ENCODE measurements around the gene ZSWIM5.
"Not testable (repeated sequence)": the region's sequence is repeated elsewhere in the genome, so short reads cannot be mapped to it uniquely, and the experiment has no call there.

Gene ZSWIM5

GRCh38 chr1:45135316-45135715, 71.1 kb downstream of the ZSWIM5 start:
- no peak for DNase-seq

GRCh38 chr1:45134461-45134873, 71.9 kb downstream of the ZSWIM5 start:
- no peak for DNase-seq

- DNase-seq: not testable (repeated sequence)
Observed at GRCh38 chr1:45132719-45133118, 73.7 kb downstream of the ZSWIM5 start.

- DNase-seq: no peak
Observed at GRCh38 chr1:45123358-45123757, 83.0 kb downstream of the ZSWIM5 start.

- DNase-seq: no peak
Observed at GRCh38 chr1:45122724-45123123, 83.7 kb downstream of the ZSWIM5 start.

GRCh38 chr1:45117766-45118165, 88.6 kb downstream of the ZSWIM5 start:
- no peak for DNase-seq

GRCh38 chr1:45116820-45117219, 89.6 kb downstream of the ZSWIM5 start:
- DNase-seq: no peak

- no peak for DNase-seq
Observed at GRCh38 chr1:45116340-45116739, 90.1 kb downstream of the ZSWIM5 start.

- DNase-seq: not testable (repeated sequence)
Observed at GRCh38 chr1:45115198-45115597, 91.2 kb downstream of the ZSWIM5 start.

- no peak for DNase-seq
Observed at GRCh38 chr1:45112661-45113060, 93.7 kb downstream of the ZSWIM5 start.

GRCh38 chr1:45111239-45111638, 95.2 kb downstream of the ZSWIM5 start:
- DNase-seq: no peak

GRCh38 chr1:45107782-45108181, 98.6 kb downstream of the ZSWIM5 start:
- DNase-seq: no peak

GRCh38 chr1:45106864-45107263, 99.5 kb downstream of the ZSWIM5 start:
- DNase-seq: not testable (repeated sequence)

GRCh38 chr1:45106156-45106545, 100.3 kb downstream of the ZSWIM5 start:
- not testable (repeated sequence) for DNase-seq

- not testable (repeated sequence) for DNase-seq
Observed at GRCh38 chr1:45105486-45106155, 100.8 kb downstream of the ZSWIM5 start.

GRCh38 chr1:45103534-45103933, 102.9 kb downstream of the ZSWIM5 start:
- no peak for DNase-seq

- no peak for DNase-seq
Observed at GRCh38 chr1:45101947-45102346, 104.5 kb downstream of the ZSWIM5 start.

GRCh38 chr1:45101528-45101927, 104.9 kb downstream of the ZSWIM5 start:
- DNase-seq: not testable (repeated sequence)

GRCh38 chr1:45097944-45098343, 108.5 kb downstream of the ZSWIM5 start:
- DNase-seq: no peak

GRCh38 chr1:45097079-45097478, 109.3 kb downstream of the ZSWIM5 start:
- DNase-seq: no peak

- DNase-seq: no peak
Observed at GRCh38 chr1:45095450-45095849, 111.0 kb downstream of the ZSWIM5 start.

- DNase-seq: not testable (repeated sequence)
Observed at GRCh38 chr1:45094371-45094770, 112.0 kb downstream of the ZSWIM5 start.

- DNase-seq: no peak
Observed at GRCh38 chr1:45093334-45093733, 113.1 kb downstream of the ZSWIM5 start.

GRCh38 chr1:45089711-45090110, 116.7 kb downstream of the ZSWIM5 start:
- DNase-seq: no peak

- DNase-seq: no peak
Observed at GRCh38 chr1:45084562-45084961, 121.8 kb downstream of the ZSWIM5 start.

Data from activated CD4-positive, alpha-beta T cell treated with anti-CD3 and anti-CD28 coated beads for 1 hour (primary cell).